Transverse colon (tissue), 4 donors: ENCODE data around the gene TP53TG5. TPM values are rescaled to one million over a fixed set of nuclear protein-coding genes. Genes with fewer than 3 reads are reported as not detected.
A peak's percentile ranks its signal among the peaks of the same experiment; 100 is the strongest.

Experiments used
- DNase-seq: peaks from one replicate; pipeline ENCODE4 v3.0.0-alpha.2; 2019
- H3K27ac ChIP-seq, 4 donors: fragments of 200-600 bp; sonication (generic); 2 replicates each; pipeline ENCODE4 v1.5.1; 2016 to 2018; ENCODE audit warnings: inconsistent platforms in 4 of 4
- H3K27me3 ChIP-seq: fragments of 200-600 bp; sonication (generic); 2 replicates; pipeline ENCODE4 v1.5.1; 2017; ENCODE audit warnings: inconsistent platforms
- H3K36me3 ChIP-seq, 4 donors: fragments of 200-600 bp; sonication (generic); 2 replicates each; pipeline ENCODE4 v1.5.1; 2017 to 2019; ENCODE audit warnings: inconsistent platforms in 4 of 4
- H3K4me1 ChIP-seq, 4 donors: fragments of 200-600 bp; sonication (generic); 2 replicates each; pipeline ENCODE4 v1.5.1; 2017 to 2020; ENCODE audit warnings: inconsistent platforms in 4 of 4
- H3K4me3 ChIP-seq, 4 donors: fragments of 200-600 bp; sonication (generic); 1 replicate in 1 of 4; 2 replicates in 3 of 4; pipeline versions ENCODE4 v1.5.1 to v1.6.1; 2017 to 2019; ENCODE audit warnings: inconsistent platforms in 4 of 4
- H3K9me3 ChIP-seq, 2 donors: fragments of 200-600 bp; sonication (generic); 2 replicates each; pipeline ENCODE4 v1.5.1; 2017 to 2019; ENCODE audit warnings: inconsistent platforms in 2 of 2
- CTCF ChIP-seq, 5 experiments: fragments of 200-600 bp in 3 of 5; fragments of 450-650 bp in 2 of 5; sonication (generic) in 3 of 5; IDR thresholded peaks; 1 replicate in 2 of 5; 2 replicates in 3 of 5; pipeline ENCODE4 v1.5.1; 2016 to 2017; ENCODE audit warnings: antibody characterized with exemption in 5 of 5, inconsistent platforms in 3 of 5, mild to moderate bottlenecking in 2 of 5, moderate library complexity in 1 of 5
- EP300 ChIP-seq: sonication (generic); formaldehyde crosslinking; IDR thresholded peaks from one replicate; pipeline ENCODE4 v1.6.1; 2017; ENCODE audit warnings: antibody characterized with exemption, low read depth
- POLR2A ChIP-seq: fragments of 450-650 bp; IDR thresholded peaks from one replicate; pipeline ENCODE4 v1.6.1; 2016; ENCODE audit warnings: antibody characterized with exemption, mild to moderate bottlenecking, moderate library complexity
- POLR2AphosphoS5 ChIP-seq, 3 donors: sonication (generic); formaldehyde crosslinking; IDR thresholded peaks; one replicate each; pipeline ENCODE4 v1.6.1; 2016; ENCODE audit warnings: antibody characterized with exemption in 3 of 3
- WGBS, 2 donors: methylation state at CpG; one replicate each; pipeline ENCODE4 v1.1.5; 2018; ENCODE audit warnings: low coverage in 1 of 2; 5-methylcytosine and 5-hydroxymethylcytosine counted together
- in situ Hi-C, 4 donors: fragments of 200-750 bp; cut with MboI; loops; one replicate each; pipeline versions ENCODE4 v1.15.0 to v1.15.1; 2017; ENCODE audit warnings: low sequenced_read_pairs in 3 of 4, low pct_ligation_motif_present in 1 of 4, low pct_unique_long_range_greater_than_20kb in 1 of 4
- intact Hi-C: fragments of 100-400 bp; cut with DNase I; formaldehyde crosslinking; loops from one replicate; pipeline ENCODE4 v1.15.1; 2023; ENCODE audit warnings: low total_unique reads
- total RNA-seq, 4 donors: library from RNA; depleted of rRNA; stranded (reverse); fragments of >200 nt; gene quantifications; one replicate each; pipeline ENCODE4 v1.1.0, GENCODE V29; 2016

TP53TG5 gene
- total RNA-seq, 4 donors from 2014 or later = 0.14 TPM; not detected in 3

GRCh38 chr20:45372646-45373352 is 5.3 kb downstream of the TP53TG5 start:
- TF ChIP-seq POLR2A (no peak), CTCF (IDR thresholded peaks at IDR 0.05) (peak in 1 of 5 experiments; percentile 23), EP300 (no peak), POLR2AphosphoS5 (IDR thresholded peaks at IDR 0.05) (no peak)
- H3K27ac ChIP-seq = peak overlapping the region; percentile 78 to 91 (median 88)
- peaks cover 0 to 7% (median 2%) of the 10 kb centered on the region in 4 donors for H3K36me3 ChIP-seq
- H3K4me1 ChIP-seq = peaks cover 8 to 28% (median 14%) of the 10 kb centered on the region in 4 donors
- intact Hi-C loops = loop anchor here (5.0 kb wide), 2 partner anchors 55 to 65 kb away; no protein-coding TSS in a partner anchor
- no peaks in the 10 kb centered on the region for H3K27me3 ChIP-seq
- in situ Hi-C loops = loop anchor here in 3 of 4 donors (10.0 kb wide), 2 partner anchors 62 to 72 kb away; no protein-coding TSS in a partner anchor
- peak overlapping the region in 1 of 4 donors; percentile 63 for H3K4me3 ChIP-seq
- no peak for DNase-seq
- 40 to 68% methylated on average over 4 to 28 of the region's 30 CpGs for WGBS, 2 donors
- no peaks in the 10 kb centered on the region for H3K9me3 ChIP-seq

GRCh38 chr20:45372241-45372640 is 5.9 kb downstream of the TP53TG5 start:
- Histone ChIP-seq H3K36me3 (peaks cover 0 to 10% (median 5%) of the 10 kb centered on the region in 4 donors), H3K4me3 (no peak overlapping the region), H3K9me3 (no peaks in the 10 kb centered on the region), H3K27me3 (no peaks in the 10 kb centered on the region), H3K4me1 (peaks cover 8 to 32% (median 14%) of the 10 kb centered on the region in 4 donors), H3K27ac (peak overlapping the region in 3 of 4 donors; percentile 78 to 91 (median 84))
- in situ Hi-C loops (loop anchor here in 3 of 4 donors (10.0 kb wide), 2 partner anchors 63 to 73 kb away; no protein-coding TSS in a partner anchor), intact Hi-C loops (loop anchor here (5.0 kb wide), 2 partner anchors 55 to 65 kb away; no protein-coding TSS in a partner anchor)
- TF ChIP-seq CTCF (IDR thresholded peaks at IDR 0.05) (no peak), POLR2A (no peak), POLR2AphosphoS5 (IDR thresholded peaks at IDR 0.05) (no peak), EP300 (no peak)
- DNase-seq = no peak
- WGBS, 2 donors = 97 to 98% methylated on average over 6 to 10 of the region's 10 CpGs

GRCh38 chr20:45370571-45371160 is 7.5 kb downstream of the TP53TG5 start:
- no peak for TF ChIP-seq CTCF (IDR thresholded peaks at IDR 0.05)
- TF ChIP-seq POLR2AphosphoS5 (IDR thresholded peaks at IDR 0.05) = no peak
- TF ChIP-seq EP300 = no peak
- TF ChIP-seq POLR2A = no peak
- DNase-seq = no peak
- Histone ChIP-seq H3K4me3 (no peak overlapping the region), H3K36me3 (peaks cover 0 to 25% (median 9%) of the 10 kb centered on the region in 4 donors), H3K9me3 (no peaks in the 10 kb centered on the region), H3K4me1 (peaks cover 8 to 33% (median 14%) of the 10 kb centered on the region in 4 donors), H3K27me3 (no peaks in the 10 kb centered on the region), H3K27ac (peak overlapping the region in 1 of 4 donors; percentile 13)
- intact Hi-C loops = loop anchor here (5.0 kb wide), 2 partner anchors 53 to 67 kb away; no protein-coding TSS in a partner anchor
- in situ Hi-C loops = loop anchor here in 3 of 4 donors (10.0 kb wide), 2 partner anchors 64 to 74 kb away; no protein-coding TSS in a partner anchor
- WGBS, 2 donors = 64 to 80% methylated on average over 1 to 3 of the region's 3 CpGs
